GM18867 (cell line): ENCODE results near the gene HSD3B7.
"Not testable (repeated sequence)": the region's sequence is repeated elsewhere in the genome, so short reads cannot be mapped to it uniquely, and the experiment has no call there.

Source experiments
- ATAC-seq: cut with Tn5 transposase; IDR thresholded peaks from one replicate; pipeline ENCODE4 v1.9.1; 2021; ENCODE audit warnings: mild to moderate bottlenecking, moderate library complexity; ENCODE audit not compliant: unreplicated experiment

HSD3B7 gene

DNA sequence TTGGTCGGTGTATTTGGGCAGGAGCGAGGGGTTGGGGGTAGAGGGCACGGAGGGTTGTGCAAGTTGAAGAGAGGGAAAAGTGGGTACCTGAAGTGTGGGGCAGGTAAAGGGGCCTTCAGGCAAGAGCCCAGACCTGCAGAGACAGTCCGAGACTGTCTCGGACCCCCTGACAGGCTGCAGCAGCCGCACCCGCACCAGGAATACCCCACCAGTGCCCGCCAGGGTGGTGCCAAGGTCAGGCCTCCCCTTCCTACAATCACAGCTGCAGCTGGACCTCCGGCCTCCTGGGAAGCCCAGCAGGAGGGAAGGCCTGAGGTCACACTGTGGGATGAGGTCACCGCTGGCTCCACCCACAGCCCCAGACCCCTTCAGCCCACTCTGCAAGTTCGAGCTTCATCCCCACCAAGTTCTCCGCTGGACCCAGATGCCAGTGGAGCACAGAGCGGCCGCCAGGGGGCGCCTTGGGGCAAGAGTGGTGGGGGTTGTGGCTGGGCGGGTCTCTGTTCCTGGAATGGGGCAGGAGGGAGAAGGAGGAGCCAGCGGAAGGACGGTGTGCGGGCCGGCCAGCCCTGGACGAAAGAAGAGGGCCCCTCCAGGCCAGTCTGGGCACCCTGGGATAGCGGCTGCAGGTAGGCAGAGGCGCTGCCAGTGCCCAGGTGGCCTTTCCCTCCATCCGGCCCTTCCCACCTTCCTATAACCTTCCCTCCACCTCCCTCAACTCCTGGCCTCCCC is at the start of gene HSD3B7:
Gene HSD3B7, plus strand, starts transcription at position 539 of the 732 bp plus-strand sequence. CDS start 452 bp downstream, outside the sequence.
- no peak for ATAC-seq

DNA sequence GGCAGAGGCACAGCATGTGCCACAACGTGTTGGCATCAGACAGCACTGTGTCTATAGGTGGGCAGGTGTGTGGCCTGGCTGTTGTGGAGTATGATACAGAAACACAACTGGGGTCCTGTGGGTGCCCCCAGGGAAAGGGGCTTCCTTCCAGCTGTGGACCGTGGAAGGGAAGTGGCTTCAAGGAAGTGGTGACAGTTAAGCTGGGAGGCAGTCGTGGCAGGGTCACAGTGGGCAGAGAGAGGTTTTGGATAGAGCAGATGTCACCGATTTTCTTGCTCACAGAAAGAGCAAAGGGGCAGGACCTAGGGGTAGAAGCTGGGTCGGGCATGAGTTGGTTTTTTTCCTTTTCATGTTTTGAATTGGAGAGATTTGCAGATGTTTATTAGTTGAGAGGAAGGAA is 47.3 kb upstream of the HSD3B7 start:
- ATAC-seq, result no peak

DNA sequence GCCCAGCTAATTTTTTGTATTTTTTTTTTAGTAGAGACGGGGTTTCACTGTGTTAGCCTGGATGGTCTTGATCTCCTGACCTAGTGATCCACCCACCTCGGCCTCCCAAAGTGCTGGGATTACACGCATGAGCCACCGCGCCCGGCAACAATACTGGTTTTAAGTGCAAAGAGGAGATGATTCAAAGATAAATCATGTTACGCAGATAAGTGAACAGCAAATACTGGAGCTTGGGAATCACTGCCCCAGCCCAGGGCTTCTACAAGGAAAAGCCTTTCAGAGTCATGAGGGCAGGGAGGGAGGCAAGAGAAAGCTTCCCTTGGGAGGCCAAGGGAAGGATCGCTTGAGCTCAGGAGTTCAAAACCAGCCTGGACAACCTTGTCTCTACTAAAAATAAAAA is 45.4 kb upstream of the HSD3B7 start:
- ATAC-seq, result not testable (repeated sequence)

DNA sequence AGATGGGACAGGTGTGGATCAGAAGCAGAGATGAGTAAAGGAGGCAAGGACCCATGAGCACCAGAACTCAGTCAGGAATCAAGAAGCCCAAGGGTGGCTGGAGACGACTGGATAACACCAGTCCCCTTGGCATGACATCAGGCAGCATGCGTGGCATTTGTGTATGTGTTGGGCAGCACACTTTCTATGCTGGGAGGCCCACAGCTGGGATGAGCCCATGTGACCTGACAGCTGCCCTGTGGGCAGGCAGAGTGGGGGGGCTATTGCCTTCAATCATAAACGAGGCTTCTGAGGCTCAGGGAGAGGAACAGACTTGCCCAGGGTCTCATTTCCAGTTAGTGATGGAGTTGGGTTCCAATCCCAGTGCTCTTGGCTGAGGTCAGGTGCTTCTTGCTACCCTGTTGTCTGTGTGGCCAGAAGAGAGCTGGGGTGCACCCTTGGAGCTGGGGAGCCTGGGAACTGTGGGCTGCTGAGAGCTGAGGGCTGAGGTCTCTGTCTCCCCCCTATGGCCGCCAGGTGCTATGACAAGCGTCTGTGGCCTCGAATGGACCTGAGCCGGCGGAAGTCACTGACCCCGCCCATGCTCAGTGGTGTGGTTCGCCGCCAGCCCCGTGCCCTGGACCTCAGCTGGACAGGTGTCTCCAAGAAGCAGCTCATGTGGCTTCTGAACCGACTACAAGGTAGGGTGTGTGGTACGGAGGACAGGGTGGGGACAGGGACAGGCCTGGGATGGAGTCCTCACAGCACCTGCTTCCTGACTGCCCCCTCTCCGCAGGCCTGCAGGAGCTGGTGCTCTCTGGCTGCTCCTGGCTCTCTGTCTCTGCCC is 43.2 kb upstream of the HSD3B7 start:
- ATAC-seq, result peak; percentile 81

DNA sequence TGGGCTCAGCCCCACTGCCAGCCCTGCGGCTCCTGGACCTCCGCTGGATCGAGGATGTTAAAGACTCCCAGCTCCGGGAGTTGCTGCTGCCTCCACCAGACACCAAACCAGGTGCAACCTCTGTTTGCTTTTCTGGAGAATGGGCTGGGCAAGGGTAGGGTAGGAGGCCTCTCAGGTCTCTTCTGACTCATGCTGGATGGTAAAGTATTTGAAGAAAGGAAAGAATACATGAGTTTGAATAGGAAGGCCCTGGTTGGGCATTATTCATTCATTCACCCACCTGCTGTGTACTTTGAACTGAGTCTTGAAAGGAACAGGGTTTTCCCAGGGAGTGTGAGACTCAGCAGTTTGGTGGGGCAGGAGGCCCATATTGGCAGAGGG is 42.6 kb upstream of the HSD3B7 start:
- ATAC-seq, result no peak

DNA sequence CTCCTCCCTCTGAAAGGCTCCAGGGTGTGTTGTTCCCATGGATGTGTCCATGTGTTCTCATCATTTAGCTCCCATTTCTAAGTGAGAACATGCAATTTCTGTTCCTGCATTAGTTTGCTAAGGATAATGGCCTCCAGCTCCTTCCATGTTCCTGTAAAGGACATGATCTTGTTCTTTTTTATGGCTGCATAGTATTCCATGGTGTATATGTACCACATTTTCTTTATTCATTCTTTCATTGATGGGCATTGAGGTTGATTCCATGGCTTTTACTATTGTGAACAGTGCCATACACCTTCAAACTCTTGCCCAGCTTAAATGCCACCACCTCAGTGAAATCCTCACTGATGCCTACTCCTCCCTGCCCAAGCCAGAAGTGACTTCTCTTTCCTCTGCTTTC is 40.7 kb upstream of the HSD3B7 start:
- no peak for ATAC-seq

DNA sequence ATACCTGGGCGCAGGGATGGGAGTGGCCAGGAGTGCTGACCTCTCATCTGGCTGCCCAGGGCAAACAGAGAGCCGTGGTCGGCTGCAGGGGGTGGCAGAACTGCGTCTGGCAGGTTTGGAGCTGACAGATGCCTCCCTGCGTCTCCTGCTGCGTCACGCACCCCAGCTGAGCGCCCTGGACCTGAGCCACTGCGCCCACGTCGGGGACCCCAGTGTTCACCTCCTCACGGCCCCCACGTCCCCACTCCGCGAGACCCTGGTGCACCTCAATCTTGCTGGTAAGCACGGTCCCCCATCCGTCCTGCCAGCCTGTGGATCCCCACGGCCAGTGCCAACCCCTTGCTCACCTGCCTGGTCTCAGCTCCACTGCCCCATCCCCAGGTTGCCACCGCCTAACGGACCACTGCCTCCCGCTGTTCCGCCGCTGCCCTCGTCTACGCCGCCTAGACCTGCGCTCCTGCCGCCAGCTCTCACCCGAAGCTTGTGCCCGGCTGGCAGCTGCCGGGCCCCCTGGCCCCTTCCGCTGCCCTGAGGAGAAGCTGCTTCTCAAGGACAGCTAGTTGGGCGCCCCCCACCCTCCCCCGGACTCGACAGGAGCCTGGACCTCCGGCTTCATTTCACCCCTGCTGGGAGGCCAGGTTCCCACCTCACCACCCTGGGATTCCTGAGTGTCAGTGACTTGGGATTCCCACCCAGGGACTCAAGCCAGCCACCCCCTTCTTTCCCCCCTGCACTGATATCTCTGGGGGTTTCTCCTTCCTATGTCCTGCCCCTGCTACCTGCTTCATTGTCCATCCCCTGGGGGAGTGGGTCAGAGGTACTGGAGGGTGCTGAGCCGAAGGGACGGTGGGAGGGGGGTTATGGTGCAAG is 38.1 kb upstream of the HSD3B7 start:
- ATAC-seq, result no peak

DNA sequence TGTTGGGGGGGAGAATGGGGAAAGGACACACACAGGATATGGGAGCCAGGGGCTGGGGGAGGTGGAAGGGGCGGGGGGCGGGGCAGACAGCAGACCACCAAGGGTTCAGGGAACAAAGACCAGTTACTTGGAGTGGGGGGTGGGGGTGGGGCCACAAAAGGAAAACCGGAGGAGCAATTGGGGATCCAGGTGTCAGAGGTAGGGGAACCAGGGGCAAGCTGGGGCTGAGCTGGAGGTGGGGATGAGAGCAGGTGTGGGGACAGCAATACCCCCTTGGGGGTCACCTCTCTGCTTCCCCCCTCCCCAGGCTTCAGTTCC is 37.5 kb upstream of the HSD3B7 start:
- no peak for ATAC-seq

DNA sequence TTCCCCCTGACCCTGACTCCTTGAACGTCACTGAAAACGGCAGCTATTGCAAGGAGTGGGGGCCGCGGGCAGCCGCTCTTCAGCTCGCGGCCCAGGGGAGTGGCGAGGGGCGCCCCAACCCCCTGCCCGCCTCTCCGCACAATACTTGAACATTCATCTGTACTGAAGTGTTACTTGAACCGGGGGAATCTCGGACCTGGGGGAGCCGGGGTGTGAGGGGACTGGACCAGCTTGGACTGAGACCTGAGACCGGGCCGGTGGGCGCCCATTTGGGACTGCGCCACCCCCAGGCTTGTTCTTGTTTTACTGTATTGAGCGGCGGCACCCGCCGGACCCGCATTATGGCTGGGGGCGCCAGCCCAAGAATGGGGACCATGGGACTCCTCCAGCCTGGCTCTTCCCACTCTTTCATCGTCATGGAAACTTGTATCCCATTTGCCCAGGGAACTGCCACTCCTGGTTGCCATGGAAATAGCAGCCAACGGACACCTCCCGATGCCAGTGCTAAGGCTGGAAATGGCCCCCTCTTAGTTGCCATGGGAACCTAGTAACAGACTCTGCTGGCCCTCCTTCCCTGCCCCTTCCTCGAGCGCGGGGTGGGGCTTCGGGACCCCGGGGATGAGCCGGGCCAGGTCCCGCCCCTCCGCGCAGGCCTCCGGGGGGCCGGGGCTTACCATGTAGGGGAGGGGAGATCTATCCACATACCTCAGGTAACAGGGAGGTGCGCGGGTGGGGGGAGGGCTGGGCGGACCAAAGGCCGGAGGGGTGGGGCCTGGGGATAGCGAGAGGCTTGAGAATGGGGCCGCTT is 36.9 kb upstream of the HSD3B7 start:
- no peak for ATAC-seq

DNA sequence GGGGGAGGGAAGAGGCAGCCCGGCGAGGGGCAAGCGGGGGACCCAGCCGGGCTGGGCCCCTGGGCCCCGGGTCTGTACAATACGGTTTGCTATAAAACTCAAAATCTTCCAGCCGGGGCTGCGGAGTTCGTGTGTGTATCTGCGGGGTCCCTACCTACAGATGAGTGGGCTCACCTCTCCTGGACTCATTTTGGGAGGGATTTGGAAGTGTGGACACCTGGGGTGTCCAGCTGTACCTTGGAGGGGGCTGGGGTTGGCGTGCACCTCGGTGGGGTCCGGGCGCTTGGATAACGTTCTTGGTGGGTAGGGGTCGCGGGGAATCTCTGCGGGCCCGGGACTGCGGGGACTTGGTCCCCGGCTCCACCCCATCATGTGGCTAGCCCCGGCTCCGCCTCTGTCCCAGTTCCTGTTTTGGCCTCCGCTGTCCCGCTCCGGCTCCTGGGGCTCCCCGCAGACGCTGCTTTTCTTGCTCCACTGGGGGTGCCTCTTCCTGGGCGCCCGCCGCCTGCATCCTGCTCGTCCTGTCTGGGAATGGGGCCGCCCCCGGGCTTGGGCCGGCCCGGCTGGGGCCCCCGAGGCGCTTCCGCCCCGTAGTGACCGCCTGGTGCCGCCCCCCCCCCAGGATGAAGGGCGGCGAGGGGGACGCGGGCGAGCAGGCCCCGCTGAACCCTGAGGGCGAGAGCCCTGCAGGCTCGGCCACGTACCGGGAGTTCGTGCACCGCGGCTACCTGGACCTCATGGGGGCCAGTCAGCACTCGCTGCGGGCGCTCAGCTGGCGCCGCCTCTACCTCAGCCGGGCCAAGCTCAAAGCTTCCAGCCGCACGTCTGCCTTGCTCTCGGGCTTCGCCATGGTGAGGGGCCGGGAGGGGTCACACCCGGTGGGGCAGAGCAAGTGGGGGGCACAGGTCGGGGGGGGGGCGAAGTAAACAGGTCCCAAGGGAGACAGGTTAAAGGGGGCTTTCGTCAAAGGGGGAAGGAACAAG is 36.0 kb upstream of the HSD3B7 start, which contains the start of gene ORAI3:
Gene ORAI3, plus strand, starts transcription at position 402 of the 983 bp plus-strand sequence. Its CDS starts 222 bp downstream, at position 624.
- ATAC-seq, result peak; percentile 64

DNA sequence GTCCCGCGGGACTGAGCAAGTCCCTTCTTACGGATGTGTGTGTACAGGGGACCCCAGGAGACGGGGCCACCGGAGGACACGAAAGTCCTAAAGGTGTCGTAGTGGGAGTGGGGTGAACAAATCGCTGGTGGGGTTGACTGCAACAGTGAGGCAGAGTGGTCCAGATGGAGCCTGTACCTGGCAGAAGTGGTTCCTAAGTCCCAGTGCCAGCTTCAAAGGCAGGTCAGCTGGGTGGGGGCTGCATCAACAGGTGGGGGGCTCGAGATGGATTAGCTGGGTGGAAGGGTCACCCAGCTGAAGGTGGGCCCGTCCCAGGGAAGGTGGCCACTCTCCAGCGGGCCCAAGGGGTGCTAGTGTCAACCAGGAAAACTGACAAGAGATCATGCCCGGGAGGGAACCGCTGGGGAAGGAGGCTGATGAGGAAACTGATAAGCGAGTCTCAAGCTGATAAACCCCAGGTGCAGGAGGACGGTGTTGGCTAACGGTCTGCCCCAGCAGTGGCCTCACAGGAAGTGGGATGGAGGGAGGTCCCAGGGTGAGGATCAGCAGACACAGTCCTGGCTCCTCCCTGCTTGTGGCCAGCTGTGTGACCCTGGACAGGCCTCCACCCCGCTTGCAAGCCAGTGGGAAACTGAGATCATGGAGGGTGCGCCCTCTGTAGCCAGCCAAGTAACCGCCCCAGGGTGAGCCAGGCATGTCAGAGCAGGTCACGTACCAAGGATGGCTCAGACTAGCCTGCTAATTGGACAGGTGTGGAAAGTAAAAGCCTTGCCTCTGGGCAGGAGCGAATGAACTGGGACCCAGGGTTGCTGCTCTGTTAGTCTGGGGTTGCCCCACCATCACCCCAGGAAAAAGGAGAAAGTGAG is 35.1 kb upstream of the HSD3B7 start:
- ATAC-seq, result peak; percentile 40

DNA sequence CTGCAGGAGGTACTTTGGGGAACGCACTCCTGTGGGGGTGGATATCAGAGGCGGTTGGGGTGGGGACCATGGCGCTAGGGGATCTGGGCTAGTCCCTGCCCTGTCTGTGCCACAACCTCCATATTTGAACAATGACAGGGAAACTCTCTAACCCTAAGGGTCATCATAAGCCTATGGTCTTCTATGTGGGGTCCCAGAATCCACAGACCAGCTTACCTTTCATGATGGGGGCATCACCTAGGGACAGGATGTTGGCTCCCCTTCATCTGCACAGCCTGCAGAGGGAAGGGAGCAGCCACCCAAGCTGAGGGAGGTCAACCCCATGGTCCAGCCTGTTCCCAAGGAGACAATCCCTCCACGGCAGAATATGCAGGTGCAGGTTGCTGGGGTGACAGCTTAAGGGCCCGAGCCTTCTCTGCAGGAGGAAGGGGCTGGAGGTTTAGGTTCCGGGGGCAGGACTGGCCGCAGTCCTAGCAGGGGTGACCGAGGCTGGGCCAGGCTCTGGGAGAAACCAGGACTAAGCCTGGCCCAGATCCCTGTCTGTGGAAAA is 34.4 kb upstream of the HSD3B7 start:
- ATAC-seq, result no peak

DNA sequence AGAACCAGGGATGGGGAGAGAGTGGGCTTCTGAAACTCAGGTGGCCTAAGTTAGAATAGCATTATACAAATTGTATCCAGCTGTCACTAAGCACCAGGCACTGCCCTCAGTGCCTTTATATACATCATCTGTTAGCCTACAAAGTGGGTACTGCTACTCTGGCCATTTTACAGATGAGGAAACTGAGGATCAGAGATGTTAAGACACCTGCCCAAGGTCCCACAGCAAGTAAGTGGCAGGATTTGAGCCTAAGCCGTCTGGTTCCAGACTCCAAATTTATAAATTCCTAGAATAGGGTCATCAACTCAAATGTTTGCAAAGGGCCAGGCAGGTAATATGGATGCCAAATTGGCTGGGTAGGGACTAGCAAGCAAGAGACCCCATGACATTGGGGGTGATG is 33.8 kb upstream of the HSD3B7 start:
- ATAC-seq, result no peak

DNA sequence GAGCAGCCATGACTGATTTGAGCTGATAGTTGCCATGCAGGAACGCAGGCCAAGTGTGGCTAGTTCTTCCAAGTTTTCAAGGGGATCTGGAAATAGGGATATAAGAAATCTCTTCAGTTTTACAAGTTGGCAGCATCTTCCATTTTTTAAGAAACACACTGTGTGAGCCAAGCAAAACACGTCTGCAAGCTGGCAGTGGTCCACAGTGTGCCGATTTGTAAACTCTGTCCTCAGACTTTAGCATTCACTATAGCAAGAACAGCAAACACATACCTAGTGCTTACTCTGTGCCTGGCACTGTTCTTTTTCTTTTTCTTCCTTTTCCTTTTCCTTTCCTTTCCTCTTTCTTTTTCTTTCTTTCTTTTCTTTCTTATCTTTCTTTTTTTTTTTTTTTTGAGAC is 33.3 kb upstream of the HSD3B7 start:
- no peak for ATAC-seq

DNA sequence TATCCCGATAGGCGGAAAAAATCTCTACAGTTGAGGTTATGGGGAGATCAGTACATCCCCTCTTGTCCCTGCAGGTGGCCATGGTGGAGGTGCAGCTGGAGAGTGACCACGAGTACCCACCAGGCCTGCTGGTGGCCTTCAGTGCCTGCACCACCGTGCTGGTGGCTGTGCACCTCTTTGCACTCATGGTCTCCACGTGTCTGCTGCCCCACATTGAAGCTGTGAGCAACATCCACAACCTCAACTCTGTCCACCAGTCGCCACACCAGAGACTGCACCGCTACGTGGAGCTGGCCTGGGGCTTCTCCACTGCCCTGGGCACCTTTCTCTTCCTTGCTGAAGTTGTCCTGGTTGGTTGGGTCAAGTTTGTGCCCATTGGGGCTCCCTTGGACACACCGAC is 31.9 kb upstream of the HSD3B7 start:
- no peak for ATAC-seq

DNA sequence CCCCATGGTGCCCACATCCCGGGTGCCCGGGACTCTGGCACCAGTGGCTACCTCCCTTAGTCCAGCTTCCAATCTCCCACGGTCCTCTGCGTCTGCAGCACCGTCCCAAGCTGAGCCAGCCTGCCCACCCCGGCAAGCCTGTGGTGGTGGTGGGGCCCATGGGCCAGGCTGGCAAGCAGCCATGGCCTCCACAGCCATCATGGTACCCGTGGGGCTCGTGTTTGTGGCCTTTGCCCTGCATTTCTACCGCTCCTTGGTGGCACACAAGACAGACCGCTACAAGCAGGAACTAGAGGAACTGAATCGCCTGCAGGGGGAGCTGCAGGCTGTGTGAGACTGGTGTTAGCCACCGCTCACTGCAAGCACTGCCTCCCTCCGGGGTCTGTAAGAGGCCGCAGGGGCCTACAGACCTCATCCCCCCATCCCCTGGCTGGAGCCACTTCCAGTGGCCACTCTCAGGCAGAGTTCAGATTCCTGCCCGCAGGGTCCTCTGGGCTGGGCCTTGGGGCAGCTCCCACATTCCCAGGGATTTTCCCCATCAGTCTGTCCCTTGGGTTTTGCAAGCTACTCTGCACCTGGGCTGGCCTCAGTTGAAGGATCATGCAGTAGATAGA is 31.4 kb upstream of the HSD3B7 start:
- no peak for ATAC-seq

DNA sequence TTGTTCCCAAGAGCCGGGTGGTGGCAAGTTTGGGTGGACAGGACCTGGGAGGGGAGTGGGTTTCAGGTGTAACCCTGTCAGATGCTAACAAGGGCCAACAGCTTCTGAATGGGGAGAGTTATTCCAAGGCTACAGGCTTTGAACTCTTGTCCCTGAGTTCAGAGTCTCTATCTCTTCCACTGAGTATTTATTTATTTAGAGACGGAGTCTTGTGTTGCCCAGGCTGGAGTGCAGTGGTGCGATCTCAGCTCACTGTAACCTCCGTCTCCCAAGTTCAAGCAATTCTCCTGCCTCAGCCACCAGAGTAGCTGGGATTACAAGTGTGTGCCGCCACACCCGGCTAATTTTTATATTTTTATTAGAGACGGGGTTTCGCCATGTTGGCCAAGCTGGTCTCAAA is 30.0 kb upstream of the HSD3B7 start:
- no peak for ATAC-seq
